ENCODE results near the gene NEU1. TPM values are rescaled to one million over a fixed set of nuclear protein-coding genes. Genes with fewer than 3 reads are reported as not detected.

NEU1 gene
- total and polyA plus RNA-seq, 2 of the 8 experiments (the other 6 are each of a cell fraction or from before 2014, with no cell fraction given): 41.2 to 72.1 TPM

- TF ChIP-seq YY1 (IDR thresholded peaks at IDR 0.05; ENCODE audit: low read depth, low read length): no peak
- TF ChIP-seq MAX (IDR thresholded peaks at IDR 0.05): no peak
- TF ChIP-seq FOSL1 (IDR thresholded peaks at IDR 0.05; ENCODE audit: insufficient read depth, low read depth, low read length): no peak
- no peak for TF ChIP-seq RFX5 (IDR thresholded peaks at IDR 0.05; ENCODE audit: borderline replicate concordance, low read depth, low read length)
- TF ChIP-seq CTCF (IDR thresholded peaks at IDR 0.05; ENCODE audit: control extremely low read depth in 1 of 3, insufficient read depth in 1 of 3, low read depth in 1 of 3, low read length in 3 of 3): no peak
- no peak for TF ChIP-seq CHD7 (IDR thresholded peaks at IDR 0.05; ENCODE audit: insufficient replicate concordance, low read length)
- TF ChIP-seq POU5F1 (IDR thresholded peaks at IDR 0.05; ENCODE audit: low read depth, low read length): no peak
Observed at GRCh38 chr6:31847276-31847978, 15.2 kb downstream of the NEU1 start (continued).
